Activated CD4-positive, alpha-beta T cell treated with anti-CD3 and anti-CD28 coated beads for 4 hours (primary cell): ENCODE data around the gene CARM1.
"Not testable (repeated sequence)": the region's sequence is repeated elsewhere in the genome, so short reads cannot be mapped to it uniquely, and the experiment has no call there.

Experiments used
- DNase-seq, 2 donors: peaks; one replicate each; pipeline ENCODE4 v3.0.0-alpha.2; 2020

CARM1 gene

GRCh38 chr19:10935371-10936059 lies 64.2 kb downstream of the CARM1 start:
- no peak for DNase-seq

GRCh38 chr19:10936661-10937084 lies 65.3 kb downstream of the CARM1 start:
- DNase-seq: peak; percentile 32 to 42

GRCh38 chr19:10941649-10942048 lies 70.3 kb downstream of the CARM1 start:
- DNase-seq: not testable (repeated sequence)

- not testable (repeated sequence) for DNase-seq
Observed at GRCh38 chr19:10943412-10943811, 72.1 kb downstream of the CARM1 start.

GRCh38 chr19:10945264-10945663 lies 73.9 kb downstream of the CARM1 start:
- no peak for DNase-seq

GRCh38 chr19:10946958-10947657 lies 75.8 kb downstream of the CARM1 start:
- no peak for DNase-seq

GRCh38 chr19:10952809-10953208 lies 81.5 kb downstream of the CARM1 start:
- no peak for DNase-seq

GRCh38 chr19:10959277-10959968 lies 88.1 kb downstream of the CARM1 start:
- DNase-seq: not testable (repeated sequence)

GRCh38 chr19:10960314-10961072 lies 89.1 kb downstream of the CARM1 start, which contains the start of gene SMARCA4:
SMARCA4 (plus strand) TSS chr19:10961030; CDS start chr19:10984152, 23,122 bp downstream.
- peak; percentile 96 to 98 for DNase-seq

- DNase-seq: no peak
Observed at GRCh38 chr19:10961073-10961860, 89.9 kb downstream of the CARM1 start.

GRCh38 chr19:10962863-10963262 lies 91.5 kb downstream of the CARM1 start:
- DNase-seq: no peak

- no peak for DNase-seq
Observed at GRCh38 chr19:10963865-10964264, 92.5 kb downstream of the CARM1 start.

- DNase-seq: no peak
Observed at GRCh38 chr19:10964903-10965302, 93.5 kb downstream of the CARM1 start.

GRCh38 chr19:10965398-10965797 lies 94.0 kb downstream of the CARM1 start:
- no peak for DNase-seq

- DNase-seq: no peak
Observed at GRCh38 chr19:10966809-10967208, 95.5 kb downstream of the CARM1 start.

GRCh38 chr19:10968527-10969135 lies 97.3 kb downstream of the CARM1 start:
- no peak for DNase-seq

- DNase-seq: no peak
Observed at GRCh38 chr19:10971107-10971726, 99.9 kb downstream of the CARM1 start.
